Measurements from ENCODE around the gene CWC22. TPM values are rescaled to one million over a fixed set of nuclear protein-coding genes. Genes with fewer than 3 reads are reported as not detected.

CWC22 gene
- total and polyA plus RNA-seq, 2 of the 8 experiments (the other 6 are each of a cell fraction or from before 2014, with no cell fraction given) = 3.7 to 34.0 TPM

- Histone ChIP-seq H3K4me3 (ENCODE audit: extremely low read depth in 1 of 4, insufficient read depth in 2 of 4, low read depth in 3 of 4, low read length in 4 of 4) (no peak overlapping the region), H3K36me3 (ENCODE audit: control insufficient read depth in 2 of 4, insufficient read depth in 4 of 4, low read length in 3 of 4) (no peaks in the 10 kb centered on the region), H3K14ac (ENCODE audit: insufficient read length) (no peak overlapping the region), H4K20me1 (replicated peaks in 1 of 2; ENCODE audit: control insufficient read depth in 1 of 2, insufficient read depth in 2 of 2, low read length in 2 of 2) (no peaks in the 10 kb centered on the region), H3K9ac (replicated peaks in 1 of 4; ENCODE audit: extremely low read depth in 1 of 4, low read depth in 3 of 4, low read length in 3 of 4) (no peak overlapping the region), H3K4me2 (ENCODE audit: insufficient read depth in 1 of 2, low read depth in 2 of 2, low read length in 2 of 2) (no peak overlapping the region), H4K91ac (replicated peaks; ENCODE audit: insufficient read length, low read length) (no peak overlapping the region), H4K5ac (ENCODE audit: insufficient read length, low read depth, low read length) (no peak overlapping the region), H3K79me2 (ENCODE audit: control insufficient read depth in 1 of 2, insufficient read depth in 2 of 2, low read length in 2 of 2) (no peaks in the 10 kb centered on the region; a peak in 1 of 4 replicates), H3K4ac (replicated peaks; ENCODE audit: insufficient read length, low read depth, low read length) (no peak overlapping the region), H2BK5ac (ENCODE audit: low read depth, low read length) (no peak overlapping the region), H2BK15ac (ENCODE audit: low read length) (no peak overlapping the region), H4K8ac (ENCODE audit: extremely low read depth, insufficient read depth, low read length) (no peak overlapping the region), H3K56ac (replicated peaks; ENCODE audit: insufficient read length, low read depth, low read length) (no peak overlapping the region), H3K23me2 (ENCODE audit: low read depth, low read length) (no peaks in the 10 kb centered on the region), H3K27ac (ENCODE audit: low read depth, low read length) (no peak overlapping the region), H3K9me3 (ENCODE audit: insufficient read depth in 2 of 2, low read depth in 1 of 2, low read length in 1 of 2) (no peaks in the 10 kb centered on the region), H2BK120ac (replicated peaks; ENCODE audit: low read depth, low read length) (no peak overlapping the region), H3K4me1 (replicated peaks in 1 of 4; ENCODE audit: control insufficient read depth in 3 of 4, insufficient read depth in 4 of 4, low read length in 3 of 4) (peaks cover 0 to 7% (median 0%) of the 10 kb centered on the region in 4 experiments; a peak in 3 of 7 replicates), H2BK20ac (ENCODE audit: low read length) (no peak overlapping the region), H3K27me3 (replicated peaks in 1 of 4; ENCODE audit: control insufficient read depth in 3 of 4, extremely low read depth in 1 of 4, insufficient read depth in 3 of 4, low read length in 3 of 4) (no peaks in the 10 kb centered on the region), H3K18ac (ENCODE audit: extremely low read depth, low read length) (no peak overlapping the region), H2AK5ac (ENCODE audit: low read depth, low read length) (no peak overlapping the region), H2AFZ (ENCODE audit: low read length) (no peak overlapping the region), H3K23ac (ENCODE audit: insufficient read length) (no peak overlapping the region), H2BK12ac (ENCODE audit: low read depth, low read length) (no peak overlapping the region), H3K79me1 (ENCODE audit: low read depth, low read length) (no peaks in the 10 kb centered on the region)
- FAIRE-seq (no peak), DNase-seq (ENCODE audit: low read depth in 1 of 2, low spot score in 2 of 2) (no peak)
- POLR2A ChIA-PET (ENCODE audit: partially characterized antibody) = no interaction called here
- WGBS, 2 experiments (ENCODE audit: extremely low coverage in 1 of 2, insufficient coverage in 1 of 2, insufficient read length in 1 of 2, insufficient replicate concordance in 2 of 2, low coverage in 1 of 2, low lambda C conversion rate in 2 of 2, missing lambda C conversion rate in 1 of 2) = 86% methylated on average over 3 of the region's 3 CpGs; no CpG with 5 or more reads in 1 of the 2 experiments
- no peak for TF ChIP-seq CREB1 (IDR thresholded peaks at IDR 0.05)
- TF ChIP-seq CHD1 (IDR thresholded peaks at IDR 0.05; ENCODE audit: low read depth, low read length) = no peak
- no peak for TF ChIP-seq HDAC6 (IDR thresholded peaks at IDR 0.05; ENCODE audit: low read depth, low read length)
- TF ChIP-seq NRF1 (IDR thresholded peaks at IDR 0.05; ENCODE audit: low read depth, low read length) = no peak
- no peak for TF ChIP-seq ASH2L (IDR thresholded peaks at IDR 0.05; ENCODE audit: low read length)
- TF ChIP-seq YY1 (IDR thresholded peaks at IDR 0.05; ENCODE audit: low read depth, low read length) = no peak
- no peak for TF ChIP-seq CHD2 (IDR thresholded peaks at IDR 0.05; ENCODE audit: low read length)
- TF ChIP-seq CBX8 (IDR thresholded peaks at IDR 0.05; ENCODE audit: borderline replicate concordance, low read depth, low read length) = no peak
- no peak for TF ChIP-seq SIX5 (IDR thresholded peaks at IDR 0.05; ENCODE audit: low read depth, low read length)
- TF ChIP-seq PHF8 (conservative IDR thresholded peaks at IDR 0.05; ENCODE audit: low read depth, low read length) = no peak
- no peak for TF ChIP-seq HDAC2 (IDR thresholded peaks at IDR 0.05; ENCODE audit: borderline replicate concordance in 1 of 2, low read depth in 2 of 2, low read length in 2 of 2)
- CTCF ChIA-PET (ENCODE audit: partially characterized antibody) = interaction anchor here (1.4 to 1.8 kb wide), 3 partner anchors 13 to 54 kb away, joined by 4 to 9 read pairs (median 5); no protein-coding TSS in a partner anchor
Measured at GRCh38 chr2:179911569-179911968, 95.5 kb downstream of the CWC22 start.

Data from H1 (cell line).